NCI-H82 treated with DMSO at 0.1 percent for 48 hours (cell line): ENCODE data around the gene HRH1.

ENCODE experiments used
- DNase-seq: peaks from one replicate; lab custom pipeline; 2025; ENCODE audit not compliant: unreplicated experiment; lab: John Stamatoyannopoulos, UW

The HRH1 gene

GRCh38 chr3:11275926-11276325 is 121.6 kb downstream of the HRH1 start:
- no peak for DNase-seq

- no peak for DNase-seq
These were observed 122.6 kb downstream of the HRH1 start for GRCh38 chr3:11276901-11277300.

- DNase-seq: no peak
These were observed 128.2 kb downstream of the HRH1 start for GRCh38 chr3:11282250-11283138.

DNA sequence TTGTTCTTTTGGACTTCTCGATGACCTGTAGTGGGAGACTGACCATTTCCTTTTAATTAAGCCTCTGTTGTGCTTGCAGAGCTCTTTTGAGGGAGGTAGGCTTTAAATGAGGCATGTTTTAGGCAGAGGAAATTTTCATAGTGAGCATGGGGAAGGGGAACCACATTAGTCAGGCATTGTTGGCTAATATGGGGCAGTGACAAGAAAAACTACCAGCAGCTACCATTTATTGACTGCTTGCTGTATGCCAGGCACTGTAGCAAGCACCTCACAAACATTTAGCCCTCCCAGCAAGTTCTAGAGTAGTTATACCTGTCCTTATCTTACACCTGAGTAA is 128.8 kb downstream of the HRH1 start:
- no peak for DNase-seq

- DNase-seq: no peak
These were observed 129.7 kb downstream of the HRH1 start for GRCh38 chr3:11284011-11284410.

- DNase-seq: no peak
These were observed 131.2 kb downstream of the HRH1 start for GRCh38 chr3:11285471-11285870.

GRCh38 chr3:11287404-11287803 is 133.1 kb downstream of the HRH1 start:
- no peak for DNase-seq

DNA sequence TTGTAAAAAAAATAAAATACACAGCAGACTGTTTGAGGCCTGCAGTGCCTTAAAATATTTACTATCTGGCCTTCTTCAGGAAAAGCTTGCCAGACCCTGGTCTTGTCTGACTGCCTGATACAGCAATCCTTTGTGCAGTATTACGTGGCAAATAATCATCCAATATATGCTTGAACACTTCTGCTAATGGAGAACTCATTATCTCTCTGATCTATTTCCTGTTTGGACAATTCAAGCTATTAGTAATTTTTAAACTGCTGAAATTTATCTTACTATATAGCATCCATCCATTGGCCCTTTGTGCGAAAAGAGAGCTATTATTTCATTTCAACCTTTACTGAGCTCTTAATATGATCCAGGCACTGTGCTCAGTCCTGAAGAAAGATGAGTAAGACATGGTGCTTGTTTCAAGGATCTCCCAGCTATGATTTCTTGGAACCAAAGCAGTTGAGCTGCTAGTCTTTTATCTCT is 133.8 kb downstream of the HRH1 start:
- DNase-seq: no peak

DNA sequence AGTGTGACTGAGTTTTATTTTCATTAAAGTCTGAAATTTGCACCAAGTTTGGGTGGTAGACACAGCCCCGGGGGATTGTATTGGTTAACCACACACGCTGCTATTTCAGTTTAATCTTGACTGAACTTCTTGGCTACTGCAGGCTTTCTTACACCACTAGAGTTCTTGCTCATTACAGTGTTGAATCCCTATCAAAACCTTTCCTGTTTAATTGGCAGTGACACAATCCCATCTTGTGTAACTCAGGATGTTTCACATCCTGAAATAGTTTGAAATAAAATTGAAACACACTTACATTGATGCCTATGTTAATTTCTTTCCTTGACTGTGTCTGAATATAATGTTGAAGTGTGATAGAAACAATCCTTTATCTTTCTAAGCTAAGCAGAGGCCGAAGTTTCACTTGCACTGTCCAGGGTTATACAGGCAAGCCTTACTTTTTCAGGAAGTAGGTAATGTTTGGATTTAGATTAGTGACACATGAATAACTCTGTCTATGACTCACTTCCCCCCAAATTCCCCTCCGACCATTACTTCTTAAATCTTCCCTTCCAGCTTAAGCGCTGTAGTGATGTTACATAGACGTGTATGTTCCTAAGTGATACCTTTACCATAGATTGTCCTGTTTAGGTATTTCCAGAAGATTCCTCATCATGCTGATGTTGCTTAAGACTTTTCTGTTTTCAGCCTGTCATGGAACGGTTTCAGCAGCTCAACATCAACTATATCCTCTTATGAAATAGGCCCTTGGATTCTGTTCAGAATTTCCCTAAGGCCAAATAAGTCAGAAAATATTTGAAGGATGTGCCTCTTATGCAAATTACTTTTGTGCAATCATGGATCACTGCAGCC is 134.7 kb downstream of the HRH1 start:
- DNase-seq: no peak

DNA sequence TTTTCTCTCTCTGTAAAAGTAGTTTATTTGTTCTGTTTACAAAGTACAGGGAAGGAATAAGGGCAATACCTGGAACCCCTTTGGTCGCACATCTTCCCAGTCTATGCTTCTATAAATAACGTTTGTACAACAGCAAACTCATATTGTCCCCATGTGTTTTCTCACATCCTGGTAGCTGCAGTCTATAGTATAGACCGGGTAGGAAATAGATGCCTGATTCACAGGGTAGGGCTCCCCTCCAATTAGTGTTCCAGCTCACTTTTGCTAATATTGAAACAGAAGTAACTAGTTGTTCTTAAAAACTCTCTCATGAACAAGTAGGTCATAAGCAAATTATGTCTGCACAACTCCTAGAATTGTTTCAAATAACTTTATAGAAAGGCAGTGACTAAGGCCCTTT is 135.6 kb downstream of the HRH1 start:
- DNase-seq: no peak

- no peak for DNase-seq
These were observed 136.7 kb downstream of the HRH1 start for GRCh38 chr3:11290743-11291680.

DNA sequence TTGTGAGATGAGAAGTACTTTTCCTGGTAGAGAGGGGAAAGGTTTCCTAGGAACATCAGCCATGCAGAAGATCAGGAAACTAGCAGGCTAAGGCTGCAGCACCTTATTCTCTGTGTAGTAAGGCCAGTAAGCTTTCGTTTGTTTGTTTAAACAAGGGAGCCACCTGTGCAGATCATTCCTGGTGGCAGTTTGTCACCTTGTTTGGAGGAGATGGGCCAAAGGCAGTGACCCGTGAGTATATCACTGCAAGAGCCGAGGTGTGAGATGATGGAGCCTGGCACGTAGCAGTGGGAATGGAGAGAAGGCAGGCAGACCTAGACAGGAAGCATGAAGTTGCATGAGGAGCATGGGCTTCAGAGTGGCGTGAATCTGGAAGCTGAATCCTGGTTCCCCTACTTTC is 137.5 kb downstream of the HRH1 start:
- no peak for DNase-seq

DNA sequence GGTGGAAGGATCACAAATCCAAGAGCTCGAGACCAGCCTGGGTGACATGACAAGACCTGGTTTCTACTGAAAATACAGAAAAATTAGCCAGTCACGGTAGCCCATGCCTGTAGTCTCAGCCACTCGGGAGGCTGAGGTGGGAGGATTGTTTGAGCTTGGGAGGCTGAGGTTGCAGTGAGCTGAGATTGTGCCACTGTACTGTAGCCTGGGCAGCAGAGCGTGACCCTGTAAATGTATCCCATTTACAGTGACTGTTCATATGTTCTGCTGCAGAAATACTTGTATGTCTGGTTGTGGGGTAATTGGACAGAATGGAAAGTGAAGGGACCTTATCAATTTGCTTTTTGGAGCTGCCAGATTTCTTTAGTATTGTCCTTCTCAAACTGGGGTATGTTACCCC is 142.8 kb downstream of the HRH1 start:
- DNase-seq: no peak

- no peak for DNase-seq
These were observed 146.7 kb downstream of the HRH1 start for GRCh38 chr3:11300970-11301369.

- no peak for DNase-seq
These were observed 148.2 kb downstream of the HRH1 start for GRCh38 chr3:11302444-11302843.

DNA sequence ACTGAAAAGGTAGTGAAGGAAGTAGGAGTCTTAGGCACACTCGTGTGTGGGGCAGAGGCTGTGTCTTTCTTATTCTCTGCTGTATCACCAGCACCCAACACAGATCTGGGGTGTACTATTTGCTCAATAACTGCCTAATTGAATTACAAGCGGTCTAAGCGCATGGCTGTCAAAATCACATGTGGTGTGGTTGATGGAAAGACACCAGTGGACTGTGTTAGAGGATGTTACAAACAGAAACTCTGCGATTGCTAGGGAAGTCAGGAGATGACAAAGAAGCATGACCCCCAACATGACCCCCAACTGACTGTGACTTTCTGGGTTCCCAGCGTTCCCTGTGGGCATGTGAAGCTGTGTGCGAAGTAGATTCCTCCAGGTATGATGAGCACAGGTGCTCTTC is 149.9 kb downstream of the HRH1 start:
- no peak for DNase-seq

DNA sequence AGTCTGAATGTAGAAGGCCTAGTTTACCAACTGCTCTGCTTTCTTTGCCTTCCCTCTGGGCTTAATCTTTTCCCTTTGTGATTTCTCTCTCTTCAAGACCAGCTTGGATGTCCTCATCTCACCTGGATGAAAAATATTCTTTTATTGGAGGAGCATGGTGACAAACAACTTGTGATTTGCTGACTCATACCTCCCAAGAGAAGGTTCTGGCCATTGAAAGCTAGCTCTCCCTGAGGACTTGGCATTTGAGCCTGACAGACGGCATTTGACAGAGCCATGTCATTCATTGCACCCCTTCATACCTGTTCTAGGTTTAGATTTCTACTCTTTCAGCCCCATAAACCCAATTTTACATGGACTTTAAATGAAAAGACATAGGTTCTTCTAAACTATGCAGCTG is 151.2 kb downstream of the HRH1 start:
- no peak for DNase-seq

DNA sequence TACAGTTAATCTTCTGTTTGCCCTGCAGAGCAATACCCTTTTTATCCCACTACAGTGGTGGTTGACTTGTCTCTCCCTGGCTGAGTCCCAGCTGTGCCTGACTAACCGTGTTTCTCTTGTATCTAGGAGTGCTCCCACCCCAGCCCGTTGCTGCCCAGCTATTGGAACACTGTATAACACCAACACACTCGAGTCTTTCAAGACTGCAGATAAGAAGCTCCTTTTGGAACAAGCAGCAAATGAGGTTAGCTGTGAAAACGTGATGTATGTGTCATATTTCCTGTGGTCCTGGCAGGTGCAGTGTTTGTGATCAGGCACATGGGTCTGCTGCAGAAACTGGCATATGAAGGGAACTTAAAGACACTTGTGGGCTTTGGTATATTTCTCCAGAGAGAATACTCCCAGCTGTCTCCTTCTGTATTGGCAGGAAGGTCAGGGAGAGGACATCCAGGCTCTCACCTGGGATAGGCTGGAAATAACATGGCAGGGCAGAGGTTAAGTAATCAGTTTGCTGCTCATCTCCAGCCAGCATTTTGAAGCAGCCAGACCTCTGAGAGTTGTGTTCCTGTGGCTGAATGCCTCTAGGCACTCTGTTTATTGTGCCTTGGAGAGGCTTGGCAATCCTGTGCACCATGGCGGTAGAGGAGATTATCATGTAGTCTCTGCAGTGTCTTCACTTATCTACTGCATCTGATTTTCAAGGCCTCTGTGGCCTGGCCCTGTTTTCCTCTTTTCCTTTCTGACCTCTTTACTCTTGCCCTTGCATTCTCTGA is 152.7 kb downstream of the HRH1 start:
- no peak for DNase-seq

DNA sequence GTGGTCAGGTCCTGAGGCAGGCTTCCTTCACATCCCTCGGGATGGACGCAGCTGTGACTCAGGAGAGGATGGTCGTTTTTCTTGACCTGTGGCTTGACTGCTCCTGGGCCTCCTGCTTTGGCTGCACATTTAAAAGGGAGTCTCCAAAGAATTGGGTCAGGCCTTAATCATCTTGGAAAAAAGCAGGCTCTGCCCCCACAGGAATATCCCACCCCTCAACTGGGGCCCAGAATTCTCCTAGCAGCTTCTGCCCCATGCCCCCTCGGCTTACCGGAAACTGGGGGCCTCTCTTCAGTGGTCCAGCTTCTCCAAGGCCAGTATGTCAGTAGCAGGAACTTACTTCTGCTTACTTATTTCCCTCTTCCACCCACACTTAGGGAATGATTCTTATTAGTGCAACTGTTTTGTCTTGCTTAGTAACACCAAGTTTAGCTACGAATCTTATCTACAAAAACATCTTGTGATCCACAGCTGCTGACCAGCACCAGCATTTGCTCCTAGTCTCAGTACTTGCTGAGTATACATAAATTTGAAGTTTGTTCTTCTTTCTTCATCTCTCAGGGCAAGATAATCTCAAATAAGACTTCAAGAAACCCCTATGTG is 153.6 kb downstream of the HRH1 start:
- DNase-seq: no peak

GRCh38 chr3:11310258-11310657 is 156.0 kb downstream of the HRH1 start:
- DNase-seq: no peak
